H1 (cell line): ENCODE data around the gene GCFC2.

ENCODE experiments used
- BRCA1 ChIP-seq: IDR thresholded peaks from 2 replicates; pipeline ENCODE4 v1.6.1; 2012; ENCODE audit warnings: low read depth, low read length, improper control_type of control experiment
- CBX8 ChIP-seq: fragments of 300-800, 300-1000 bp; sonication (generic); IDR thresholded peaks from 2 replicates; pipeline ENCODE4 v1.7.1; 2016; ENCODE audit warnings: low read depth, low read length, borderline replicate concordance
- EP300 ChIP-seq, 2 experiments: IDR thresholded peaks; 1 replicate in 1 of 2; 2 replicates in 1 of 2; pipeline ENCODE4 v1.6.1; 2011 to 2012; ENCODE audit warnings: low read depth in 2 of 2, low read length in 2 of 2, mild to moderate bottlenecking in 2 of 2, borderline replicate concordance in 1 of 2, inconsistent platforms in 1 of 2, moderate library complexity in 1 of 2
- EZH2 ChIP-seq: fragments of 200-600 bp; sonication (generic); IDR thresholded peaks from 2 replicates; pipeline ENCODE4 v1.7.1; 2012; ENCODE audit warnings: low read depth, mild to moderate bottlenecking, moderate library complexity, low read length, inconsistent platforms; ENCODE audit not compliant: severe bottlenecking
- FOSL1 ChIP-seq: IDR thresholded peaks from 2 replicates; pipeline ENCODE4 v1.6.1; 2011; ENCODE audit warnings: mild to moderate bottlenecking, low read depth, low read length, moderate library complexity; ENCODE audit not compliant: insufficient read depth
- GABPA ChIP-seq: IDR thresholded peaks from 2 replicates; pipeline ENCODE4 v1.6.1; 2011; ENCODE audit warnings: mild to moderate bottlenecking, low read length, moderate library complexity, borderline replicate concordance; ENCODE audit not compliant: insufficient read depth
- POLR2A ChIP-seq, 2 experiments: IDR thresholded peaks; 1 replicate in 1 of 2; 2 replicates in 1 of 2; pipeline ENCODE4 v1.6.1; 2011; ENCODE audit warnings: low read depth in 2 of 2, low read length in 2 of 2, mild to moderate bottlenecking in 2 of 2; ENCODE audit errors: control extremely low read depth in 1 of 2
- TF ChIP-seq, protein P1 (sequence below): IDR thresholded peaks from 2 replicates; pipeline ENCODE4 v1.6.1; 2012; ENCODE audit warnings: inconsistent platforms
- TF ChIP-seq, protein P2 (sequence below), 3 experiments: IDR thresholded peaks; 1 replicate in 2 of 3; 2 replicates in 1 of 3; pipeline versions ENCODE4 v1.5.1 to v1.6.1; 2011; ENCODE audit warnings: low read length in 3 of 3, mild to moderate bottlenecking in 3 of 3, inconsistent platforms in 2 of 3, low read depth in 1 of 3, moderate library complexity in 1 of 3; ENCODE audit not compliant: insufficient read depth in 1 of 3; ENCODE audit errors: control extremely low read depth in 1 of 3
- TF ChIP-seq, protein P3 (sequence below): IDR thresholded peaks from 2 replicates; pipeline ENCODE4 v1.6.1; 2011; ENCODE audit warnings: low read depth, mild to moderate bottlenecking, low read length; ENCODE audit not compliant: insufficient read depth

DNA sequence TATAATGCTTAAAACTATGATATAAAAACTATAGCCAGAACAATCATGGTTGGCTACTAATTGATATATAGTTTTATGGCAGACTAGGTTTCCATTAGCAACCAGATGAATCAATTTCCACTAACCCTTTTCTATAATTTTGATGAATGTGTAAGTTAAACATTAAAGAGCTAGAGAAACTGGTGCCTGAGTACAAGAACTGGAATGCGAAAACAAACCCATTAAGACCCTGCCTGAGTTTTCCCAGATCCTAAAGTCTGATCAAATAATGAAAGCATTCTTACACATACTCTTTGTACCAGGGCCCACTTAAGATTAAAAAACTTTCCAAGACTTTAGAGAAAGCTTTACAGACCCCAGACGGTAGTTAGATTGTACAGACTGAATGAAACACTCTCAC lies 42.8 kb downstream of the GCFC2 start:
- TF ChIP-seq GABPA (no peak), POLR2A (IDR thresholded peaks at IDR 0.05; ENCODE audit: control extremely low read depth in 1 of 2, low read depth in 2 of 2, low read length in 2 of 2) (no peak), EZH2 (no peak), EP300 (IDR thresholded peaks at IDR 0.05; ENCODE audit: borderline replicate concordance in 1 of 2, low read depth in 2 of 2, low read length in 2 of 2) (no peak), CBX8 (no peak), FOSL1 (no peak), BRCA1 (no peak)
- TF ChIP-seq, protein P1, sequence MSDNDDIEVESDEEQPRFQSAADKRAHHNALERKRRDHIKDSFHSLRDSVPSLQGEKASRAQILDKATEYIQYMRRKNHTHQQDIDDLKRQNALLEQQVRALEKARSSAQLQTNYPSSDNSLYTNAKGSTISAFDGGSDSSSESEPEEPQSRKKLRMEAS, result no peak
- TF ChIP-seq, protein P2, sequence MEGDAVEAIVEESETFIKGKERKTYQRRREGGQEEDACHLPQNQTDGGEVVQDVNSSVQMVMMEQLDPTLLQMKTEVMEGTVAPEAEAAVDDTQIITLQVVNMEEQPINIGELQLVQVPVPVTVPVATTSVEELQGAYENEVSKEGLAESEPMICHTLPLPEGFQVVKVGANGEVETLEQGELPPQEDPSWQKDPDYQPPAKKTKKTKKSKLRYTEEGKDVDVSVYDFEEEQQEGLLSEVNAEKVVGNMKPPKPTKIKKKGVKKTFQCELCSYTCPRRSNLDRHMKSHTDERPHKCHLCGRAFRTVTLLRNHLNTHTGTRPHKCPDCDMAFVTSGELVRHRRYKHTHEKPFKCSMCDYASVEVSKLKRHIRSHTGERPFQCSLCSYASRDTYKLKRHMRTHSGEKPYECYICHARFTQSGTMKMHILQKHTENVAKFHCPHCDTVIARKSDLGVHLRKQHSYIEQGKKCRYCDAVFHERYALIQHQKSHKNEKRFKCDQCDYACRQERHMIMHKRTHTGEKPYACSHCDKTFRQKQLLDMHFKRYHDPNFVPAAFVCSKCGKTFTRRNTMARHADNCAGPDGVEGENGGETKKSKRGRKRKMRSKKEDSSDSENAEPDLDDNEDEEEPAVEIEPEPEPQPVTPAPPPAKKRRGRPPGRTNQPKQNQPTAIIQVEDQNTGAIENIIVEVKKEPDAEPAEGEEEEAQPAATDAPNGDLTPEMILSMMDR (IDR thresholded peaks at IDR 0.05; ENCODE audit: control extremely low read depth in 1 of 3, insufficient read depth in 1 of 3, low read depth in 1 of 3, low read length in 3 of 3), result no peak
- TF ChIP-seq, protein P3, sequence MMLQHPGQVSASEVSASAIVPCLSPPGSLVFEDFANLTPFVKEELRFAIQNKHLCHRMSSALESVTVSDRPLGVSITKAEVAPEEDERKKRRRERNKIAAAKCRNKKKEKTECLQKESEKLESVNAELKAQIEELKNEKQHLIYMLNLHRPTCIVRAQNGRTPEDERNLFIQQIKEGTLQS, result no peak
